Transverse colon (tissue), 4 donors: Measurements from ENCODE around the gene LRRC63.

Experiments
- CTCF ChIP-seq, 5 experiments: fragments of 200-600 bp in 3 of 5; fragments of 450-650 bp in 2 of 5; sonication (generic) in 3 of 5; IDR thresholded peaks; 1 replicate in 2 of 5; 2 replicates in 3 of 5; pipeline ENCODE4 v1.5.1; 2016 to 2017; ENCODE audit warnings: antibody characterized with exemption in 5 of 5, inconsistent platforms in 3 of 5, mild to moderate bottlenecking in 2 of 5, moderate library complexity in 1 of 5
- EP300 ChIP-seq: sonication (generic); formaldehyde crosslinking; IDR thresholded peaks from one replicate; pipeline ENCODE4 v1.6.1; 2017; ENCODE audit warnings: antibody characterized with exemption, low read depth
- POLR2A ChIP-seq: fragments of 450-650 bp; IDR thresholded peaks from one replicate; pipeline ENCODE4 v1.6.1; 2016; ENCODE audit warnings: antibody characterized with exemption, mild to moderate bottlenecking, moderate library complexity
- POLR2AphosphoS5 ChIP-seq, 3 donors: sonication (generic); formaldehyde crosslinking; IDR thresholded peaks; one replicate each; pipeline ENCODE4 v1.6.1; 2016; ENCODE audit warnings: antibody characterized with exemption in 3 of 3

- no peak for TF ChIP-seq CTCF (IDR thresholded peaks at IDR 0.05)
- TF ChIP-seq POLR2AphosphoS5 (IDR thresholded peaks at IDR 0.05): no peak
- no peak for TF ChIP-seq POLR2A
- no peak for TF ChIP-seq EP300
These were observed 103.9 kb downstream of the LRRC63 start for GRCh38 chr13:46315491-46316075.
